ENCODE results near the gene ALAS1.

GRCh38 chr3:52246728-52247408 is 48.9 kb downstream of the ALAS1 start:
- TF ChIP-seq YY1 (IDR thresholded peaks at IDR 0.05; ENCODE audit: insufficient read depth, insufficient read length) (no peak), ZNF274 (IDR thresholded peaks at IDR 0.05; ENCODE audit: low read depth, low read length) (no peak), SUZ12 (IDR thresholded peaks at IDR 0.05; ENCODE audit: extremely low read depth, insufficient read depth, insufficient read length) (no peak)

Measured in NT2/D1 (cell line).